ENCODE results near the gene BRD3.

Gene BRD3

GRCh38 chr9:134054891-134055811 is 12.7 kb downstream of the BRD3 start:
- DNase-seq (no peak), ATAC-seq (no peak)

- no peak for DNase-seq
- no peak for ATAC-seq
Measured at GRCh38 chr9:134053941-134054761, 13.7 kb downstream of the BRD3 start.

- ATAC-seq (no peak), DNase-seq (no peak)
Measured at GRCh38 chr9:134053401-134053871, 14.4 kb downstream of the BRD3 start.

GRCh38 chr9:134052941-134053340 is 14.9 kb downstream of the BRD3 start:
- DNase-seq: no peak
- ATAC-seq: no peak

GRCh38 chr9:134052491-134052890 is 15.3 kb downstream of the BRD3 start:
- DNase-seq (no peak), ATAC-seq (no peak)

GRCh38 chr9:134051319-134051718 is 16.5 kb downstream of the BRD3 start:
- DNase-seq (no peak), ATAC-seq (no peak)

GRCh38 chr9:134050726-134051125 is 17.1 kb downstream of the BRD3 start:
- DNase-seq: no peak
- ATAC-seq: no peak

- no peak for ATAC-seq
- no peak for DNase-seq
Measured at GRCh38 chr9:134049772-134050588, 17.8 kb downstream of the BRD3 start.

- DNase-seq (no peak), ATAC-seq (no peak)
Measured at GRCh38 chr9:134049236-134049635, 18.6 kb downstream of the BRD3 start.

GRCh38 chr9:134048582-134048968 is 19.3 kb downstream of the BRD3 start:
- ATAC-seq: no peak
- DNase-seq: no peak

- DNase-seq (no peak), ATAC-seq (no peak)
Measured at GRCh38 chr9:134047868-134048581, 19.8 kb downstream of the BRD3 start.

- DNase-seq: no peak
- no peak for ATAC-seq
Measured at GRCh38 chr9:134046894-134047681, 20.7 kb downstream of the BRD3 start.

GRCh38 chr9:134045841-134046544 is 21.8 kb downstream of the BRD3 start:
- DNase-seq (no peak), ATAC-seq (peak; percentile 10)

- ATAC-seq: no peak
- DNase-seq: no peak
Measured at GRCh38 chr9:134044944-134045343, 22.9 kb downstream of the BRD3 start.

GRCh38 chr9:134043531-134043988 is 24.3 kb downstream of the BRD3 start:
- DNase-seq: no peak
- ATAC-seq: no peak

- ATAC-seq (no peak), DNase-seq (no peak)
Measured at GRCh38 chr9:134041649-134041962, 26.2 kb downstream of the BRD3 start.

GRCh38 chr9:134040781-134041648 is 26.8 kb downstream of the BRD3 start:
- no peak for DNase-seq
- no peak for ATAC-seq

GRCh38 chr9:134040176-134040565 is 27.7 kb downstream of the BRD3 start:
- DNase-seq: no peak
- no peak for ATAC-seq
